Activated naive CD4-positive, alpha-beta T cell treated with anti-CD3 and anti-CD28 coated beads, Interleukin-2, amount 50 U/mL, for 24 hours (primary cell): Measurements from ENCODE around the gene KCNJ6.

Experiments used
- H3K27ac Mint-ChIP-seq: one replicate; pipeline ENCODE4 v1.8.0; 2021; ENCODE audit warnings: mild to moderate bottlenecking, mixed read lengths
- H3K27me3 Mint-ChIP-seq: one replicate; pipeline ENCODE4 v1.8.0; 2021; ENCODE audit warnings: mixed read lengths
- H3K36me3 Mint-ChIP-seq: one replicate; pipeline ENCODE4 v1.8.0; 2021; ENCODE audit warnings: mixed read lengths
- H3K4me1 Mint-ChIP-seq: one replicate; pipeline ENCODE4 v1.8.0; 2021; ENCODE audit warnings: mixed read lengths
- H3K4me3 Mint-ChIP-seq: one replicate; pipeline ENCODE4 v1.8.0; 2021; ENCODE audit warnings: mild to moderate bottlenecking, mixed read lengths
- H3K9me3 Mint-ChIP-seq: one replicate; pipeline ENCODE4 v1.8.0; 2021; ENCODE audit warnings: mixed read lengths

The KCNJ6 gene

GRCh38 chr21:37792046-37792445 lies 124.2 kb downstream of the KCNJ6 start:
- no peaks in the 10 kb centered on the region for H3K4me1 Mint-ChIP-seq
- H3K4me3 Mint-ChIP-seq, result no peak overlapping the region
- H3K9me3 Mint-ChIP-seq, result no peaks in the 10 kb centered on the region
- no peak overlapping the region for H3K27ac Mint-ChIP-seq
- H3K36me3 Mint-ChIP-seq, result no peaks in the 10 kb centered on the region
- peaks cover 2% of the 10 kb centered on the region for H3K27me3 Mint-ChIP-seq

- H3K4me3 Mint-ChIP-seq, result no peak overlapping the region
- H3K36me3 Mint-ChIP-seq, result no peaks in the 10 kb centered on the region
- peaks cover 2% of the 10 kb centered on the region for H3K27me3 Mint-ChIP-seq
- H3K9me3 Mint-ChIP-seq, result no peaks in the 10 kb centered on the region
- H3K27ac Mint-ChIP-seq, result no peak overlapping the region
- H3K4me1 Mint-ChIP-seq, result no peaks in the 10 kb centered on the region
Observed at GRCh38 chr21:37790905-37791304, 125.4 kb downstream of the KCNJ6 start.

- H3K4me3 Mint-ChIP-seq, result no peak overlapping the region
- H3K4me1 Mint-ChIP-seq, result no peaks in the 10 kb centered on the region
- H3K9me3 Mint-ChIP-seq, result no peaks in the 10 kb centered on the region
- H3K27ac Mint-ChIP-seq, result no peak overlapping the region
- peaks cover 4% of the 10 kb centered on the region for H3K27me3 Mint-ChIP-seq
- no peaks in the 10 kb centered on the region for H3K36me3 Mint-ChIP-seq
Observed at GRCh38 chr21:37788503-37788902, 127.8 kb downstream of the KCNJ6 start.

GRCh38 chr21:37787456-37787855 lies 128.8 kb downstream of the KCNJ6 start:
- no peaks in the 10 kb centered on the region for H3K9me3 Mint-ChIP-seq
- no peak overlapping the region for H3K27ac Mint-ChIP-seq
- H3K27me3 Mint-ChIP-seq, result peaks cover 4% of the 10 kb centered on the region
- H3K36me3 Mint-ChIP-seq, result no peaks in the 10 kb centered on the region
- H3K4me3 Mint-ChIP-seq, result no peak overlapping the region
- no peaks in the 10 kb centered on the region for H3K4me1 Mint-ChIP-seq

GRCh38 chr21:37784591-37785318 lies 131.5 kb downstream of the KCNJ6 start:
- H3K27ac Mint-ChIP-seq, result no peak overlapping the region

GRCh38 chr21:37783016-37783415 lies 133.2 kb downstream of the KCNJ6 start:
- Mint-ChIP-seq H3K36me3 (peaks cover 1% of the 10 kb centered on the region), H3K4me1 (no peaks in the 10 kb centered on the region), H3K4me3 (no peak overlapping the region), H3K27ac (no peak overlapping the region), H3K27me3 (peaks cover 21% of the 10 kb centered on the region), H3K9me3 (no peaks in the 10 kb centered on the region)

More at GRCh38 chr21:37784591-37785318, 131.5 kb downstream of the KCNJ6 start:
- H3K36me3 Mint-ChIP-seq, result peaks cover 1% of the 10 kb centered on the region
- no peak overlapping the region for H3K4me3 Mint-ChIP-seq
- H3K9me3 Mint-ChIP-seq, result no peaks in the 10 kb centered on the region
- H3K27me3 Mint-ChIP-seq, result peaks cover 13% of the 10 kb centered on the region
- no peaks in the 10 kb centered on the region for H3K4me1 Mint-ChIP-seq

- H3K9me3 Mint-ChIP-seq, result no peaks in the 10 kb centered on the region
- H3K27ac Mint-ChIP-seq, result no peak overlapping the region
- no peaks in the 10 kb centered on the region for H3K4me1 Mint-ChIP-seq
- H3K4me3 Mint-ChIP-seq, result no peak overlapping the region
- peaks cover 1% of the 10 kb centered on the region for H3K36me3 Mint-ChIP-seq
- H3K27me3 Mint-ChIP-seq, result peaks cover 29% of the 10 kb centered on the region
Observed at GRCh38 chr21:37780991-37781983, 135.0 kb downstream of the KCNJ6 start.

- no peaks in the 10 kb centered on the region for H3K9me3 Mint-ChIP-seq
- no peaks in the 10 kb centered on the region for H3K4me1 Mint-ChIP-seq
Observed at GRCh38 chr21:37771181-37771580, 145.1 kb downstream of the KCNJ6 start.

GRCh38 chr21:37770461-37770860 lies 145.8 kb downstream of the KCNJ6 start:
- no peaks in the 10 kb centered on the region for H3K36me3 Mint-ChIP-seq
- H3K27me3 Mint-ChIP-seq, result peaks cover 5% of the 10 kb centered on the region
- no peak overlapping the region for H3K4me3 Mint-ChIP-seq
- no peaks in the 10 kb centered on the region for H3K4me1 Mint-ChIP-seq
- H3K9me3 Mint-ChIP-seq, result no peaks in the 10 kb centered on the region
- no peak overlapping the region for H3K27ac Mint-ChIP-seq

More at GRCh38 chr21:37771181-37771580, 145.1 kb downstream of the KCNJ6 start:
- H3K36me3 Mint-ChIP-seq, result no peaks in the 10 kb centered on the region
- H3K27me3 Mint-ChIP-seq, result peaks cover 5% of the 10 kb centered on the region
- no peak overlapping the region for H3K27ac Mint-ChIP-seq
- no peak overlapping the region for H3K4me3 Mint-ChIP-seq

- H3K9me3 Mint-ChIP-seq, result no peaks in the 10 kb centered on the region
- H3K27me3 Mint-ChIP-seq, result peaks cover 5% of the 10 kb centered on the region
- no peak overlapping the region for H3K27ac Mint-ChIP-seq
- H3K4me3 Mint-ChIP-seq, result no peak overlapping the region
- no peaks in the 10 kb centered on the region for H3K36me3 Mint-ChIP-seq
- H3K4me1 Mint-ChIP-seq, result no peaks in the 10 kb centered on the region
Observed at GRCh38 chr21:37769656-37770055, 146.6 kb downstream of the KCNJ6 start.

- H3K9me3 Mint-ChIP-seq, result no peaks in the 10 kb centered on the region
- no peaks in the 10 kb centered on the region for H3K4me1 Mint-ChIP-seq
- no peak overlapping the region for H3K27ac Mint-ChIP-seq
- H3K4me3 Mint-ChIP-seq, result no peak overlapping the region
- no peaks in the 10 kb centered on the region for H3K36me3 Mint-ChIP-seq
- H3K27me3 Mint-ChIP-seq, result no peaks in the 10 kb centered on the region
Observed at GRCh38 chr21:37767984-37768383, 148.3 kb downstream of the KCNJ6 start.

- no peaks in the 10 kb centered on the region for H3K9me3 Mint-ChIP-seq
- no peaks in the 10 kb centered on the region for H3K36me3 Mint-ChIP-seq
- no peak overlapping the region for H3K4me3 Mint-ChIP-seq
- H3K27me3 Mint-ChIP-seq, result no peaks in the 10 kb centered on the region
- no peaks in the 10 kb centered on the region for H3K4me1 Mint-ChIP-seq
- H3K27ac Mint-ChIP-seq, result no peak overlapping the region
Observed at GRCh38 chr21:37766129-37766528, 150.1 kb downstream of the KCNJ6 start.

- Mint-ChIP-seq H3K27me3 (no peaks in the 10 kb centered on the region), H3K4me1 (no peaks in the 10 kb centered on the region), H3K9me3 (no peaks in the 10 kb centered on the region), H3K4me3 (no peak overlapping the region), H3K36me3 (no peaks in the 10 kb centered on the region), H3K27ac (no peak overlapping the region)
Observed at GRCh38 chr21:37765221-37765900, 150.9 kb downstream of the KCNJ6 start.

GRCh38 chr21:37764691-37765090 lies 151.6 kb downstream of the KCNJ6 start:
- Mint-ChIP-seq H3K4me3 (no peak overlapping the region), H3K36me3 (no peaks in the 10 kb centered on the region), H3K27ac (no peak overlapping the region), H3K4me1 (no peaks in the 10 kb centered on the region), H3K27me3 (no peaks in the 10 kb centered on the region), H3K9me3 (no peaks in the 10 kb centered on the region)

GRCh38 chr21:37763298-37763697 lies 153.0 kb downstream of the KCNJ6 start:
- Mint-ChIP-seq H3K36me3 (no peaks in the 10 kb centered on the region), H3K4me3 (no peak overlapping the region), H3K27me3 (peaks cover 2% of the 10 kb centered on the region), H3K27ac (no peak overlapping the region), H3K9me3 (no peaks in the 10 kb centered on the region), H3K4me1 (no peaks in the 10 kb centered on the region)
